Measurements from ENCODE around the gene PABPN1L.

PABPN1L gene

DNA sequence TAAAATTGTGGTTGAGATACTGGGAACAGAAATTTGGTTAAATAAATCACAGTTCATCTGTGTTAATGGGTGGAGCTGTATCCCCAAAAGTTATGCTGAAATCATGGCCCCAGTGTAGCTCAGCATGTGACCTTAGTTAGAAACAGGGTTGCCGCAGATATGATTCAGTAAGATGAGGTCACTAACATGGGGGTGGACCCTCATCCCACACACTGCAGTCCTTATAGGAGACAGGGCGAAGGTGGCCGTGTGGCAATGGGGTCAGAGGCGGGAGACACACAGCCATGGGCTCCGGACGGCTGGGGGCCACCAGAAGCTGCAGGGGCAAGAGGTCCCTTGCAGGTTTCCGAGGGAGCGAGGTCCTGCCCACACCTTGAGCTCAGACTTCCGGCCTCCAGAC is 20.4 kb downstream of the PABPN1L start:
- no peak for DNase-seq

DNA sequence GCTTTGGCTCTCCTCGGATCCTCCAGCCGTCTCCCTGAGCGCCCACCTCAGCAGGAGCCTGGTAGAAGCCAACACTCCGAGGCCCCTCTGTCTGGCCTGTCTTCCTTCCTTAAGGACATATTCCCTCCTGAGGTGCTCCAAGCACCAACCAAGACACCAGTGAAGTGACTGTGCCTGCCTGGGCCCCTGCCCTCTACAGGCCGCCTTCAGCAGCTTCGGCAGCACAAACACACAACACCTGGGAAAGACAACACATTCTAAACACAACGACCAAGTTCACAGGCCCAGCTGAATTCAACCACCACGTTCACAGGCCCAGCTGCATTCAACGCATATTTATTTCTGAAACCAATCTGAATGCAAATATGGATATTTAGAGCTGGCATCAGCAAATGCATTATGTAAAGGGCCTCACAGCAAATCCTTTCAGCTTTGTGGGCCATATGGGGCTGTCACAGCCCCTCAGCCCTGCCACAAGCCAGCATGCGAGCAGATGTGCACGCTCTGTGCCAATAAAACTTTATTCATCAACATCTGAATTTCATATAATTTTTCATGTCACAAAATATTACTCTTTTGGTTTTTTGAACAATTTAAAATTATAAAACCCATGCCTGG is 21.9 kb downstream of the PABPN1L start:
- no peak for DNase-seq

DNA sequence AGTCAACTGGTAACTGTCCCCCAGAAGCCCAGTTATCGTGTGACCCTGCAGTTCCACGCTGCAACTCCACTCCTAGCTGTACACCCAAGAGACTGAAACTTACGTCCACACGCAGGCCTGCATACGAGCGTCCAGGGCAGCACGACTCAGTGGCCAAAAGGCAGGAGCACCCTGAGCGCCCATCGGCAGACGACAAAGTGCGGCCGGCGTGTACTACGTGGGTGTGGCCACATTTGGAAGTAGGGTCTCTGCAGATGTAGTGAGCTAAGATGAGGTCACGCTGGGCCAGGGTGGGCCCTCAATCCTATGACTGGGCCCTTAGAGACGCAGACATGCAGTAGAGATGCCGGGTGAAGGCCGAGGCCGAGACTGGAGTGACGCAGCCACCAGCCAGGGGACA is 23.2 kb downstream of the PABPN1L start:
- no peak for DNase-seq

DNA sequence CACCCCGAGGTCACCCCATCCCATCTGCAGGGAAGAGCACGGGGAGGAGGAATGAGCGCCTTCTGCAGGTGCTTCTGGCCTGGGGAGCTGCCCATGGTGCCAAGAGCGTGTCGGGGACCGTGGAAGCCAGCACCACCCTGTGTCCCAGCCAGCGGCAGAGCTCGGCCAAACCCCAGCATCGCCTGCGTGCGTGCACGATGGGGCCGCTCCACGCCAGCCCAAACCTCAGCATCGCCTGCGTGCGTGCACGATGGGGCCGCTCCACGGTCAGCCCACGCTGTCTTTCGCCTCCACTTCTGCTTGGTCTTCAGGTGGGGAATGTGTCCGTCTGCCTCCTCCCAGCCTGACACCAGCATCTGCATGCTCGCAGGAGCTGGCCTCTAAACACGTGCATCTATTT is 23.7 kb downstream of the PABPN1L start:
- no peak for DNase-seq

DNA sequence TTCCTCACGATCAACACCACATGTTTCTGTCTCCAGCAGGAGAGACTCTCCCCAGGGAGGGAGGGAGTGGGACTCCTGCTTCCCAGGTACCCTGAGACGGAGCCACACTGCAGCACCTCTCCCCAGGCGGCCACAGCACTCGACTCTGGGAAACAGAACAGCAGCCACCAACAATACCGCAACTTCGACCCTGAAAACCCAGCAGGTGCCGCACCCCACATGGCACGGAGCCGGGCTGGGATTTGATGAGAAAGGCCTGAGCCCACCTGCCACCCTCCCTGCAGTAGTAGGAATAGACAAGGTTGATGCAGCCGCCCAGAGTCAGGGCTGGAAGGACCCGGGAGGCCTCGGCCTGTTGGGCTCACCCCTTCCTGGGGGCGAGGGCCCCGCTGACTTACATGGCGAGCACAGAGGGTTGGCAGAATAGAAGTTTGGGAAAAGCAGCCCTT is 24.1 kb downstream of the PABPN1L start:
- no peak for DNase-seq

DNA sequence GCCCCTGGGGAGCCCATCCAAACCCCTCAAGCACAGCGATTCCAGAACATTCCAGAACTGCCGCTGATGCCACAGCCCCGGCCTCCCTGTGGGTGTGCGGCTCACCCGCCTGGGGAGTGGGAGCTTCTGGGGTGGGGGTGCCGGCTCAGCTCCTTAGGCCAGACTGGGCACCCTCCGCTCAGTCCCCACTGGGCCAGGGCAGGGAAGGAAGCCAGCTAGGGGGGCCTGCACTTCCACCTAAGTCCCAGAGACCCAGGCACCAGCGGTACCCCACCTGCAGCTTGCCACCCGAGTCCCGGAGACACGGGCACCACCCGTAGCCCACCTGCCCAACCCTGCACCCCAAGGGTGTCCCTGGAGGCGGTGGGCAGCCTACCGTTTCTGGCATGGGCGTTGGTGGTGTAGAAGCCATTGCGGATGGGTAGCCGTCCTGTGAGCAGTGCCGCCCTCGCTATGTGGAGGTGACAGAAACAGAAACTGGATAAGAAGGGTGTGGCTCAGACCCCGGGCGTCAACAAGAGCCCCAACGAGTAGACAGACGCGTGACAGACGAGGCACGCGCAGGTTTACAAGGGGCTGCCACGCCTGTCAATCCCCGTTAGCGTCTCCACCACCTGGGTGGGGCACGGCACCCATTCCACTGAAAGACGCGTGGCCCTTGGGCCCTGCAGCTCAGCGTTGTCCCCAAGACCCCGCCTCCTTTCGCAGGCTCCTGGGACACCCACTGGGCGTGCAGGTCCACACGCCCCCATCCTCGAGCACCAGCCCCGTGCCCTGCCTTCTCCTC is 24.7 kb downstream of the PABPN1L start:
- DNase-seq, result no peak

DNA sequence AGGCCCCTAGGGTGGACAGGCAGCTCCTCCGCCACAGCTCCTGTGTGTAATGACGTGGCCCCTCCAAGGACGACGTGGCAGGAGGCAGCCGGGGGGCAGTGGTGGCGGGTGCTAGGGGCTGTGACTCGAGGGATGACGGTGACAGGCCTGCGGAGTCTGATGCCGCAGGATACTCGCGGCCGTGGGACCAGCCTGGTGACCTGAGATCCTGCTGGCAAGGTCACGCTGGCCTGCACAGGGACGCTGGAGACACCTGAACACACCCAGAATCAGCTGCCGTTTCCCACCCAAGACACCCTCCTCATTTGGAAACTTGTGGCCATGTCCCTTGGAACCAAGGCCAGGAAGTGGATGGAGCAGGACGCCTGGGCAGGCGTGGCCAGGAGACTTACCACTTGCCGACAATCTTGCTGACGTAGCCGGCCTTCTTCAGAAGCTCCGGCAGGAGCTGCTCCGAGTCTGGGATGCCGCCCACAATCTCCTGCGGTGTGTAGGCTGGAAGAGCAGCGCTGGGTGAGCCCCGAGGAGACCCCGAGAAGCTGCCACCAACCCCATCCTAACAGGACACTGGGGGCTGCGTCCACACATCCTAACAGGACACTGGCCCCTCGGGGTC is 25.8 kb downstream of the PABPN1L start:
- DNase-seq, result no peak

DNA sequence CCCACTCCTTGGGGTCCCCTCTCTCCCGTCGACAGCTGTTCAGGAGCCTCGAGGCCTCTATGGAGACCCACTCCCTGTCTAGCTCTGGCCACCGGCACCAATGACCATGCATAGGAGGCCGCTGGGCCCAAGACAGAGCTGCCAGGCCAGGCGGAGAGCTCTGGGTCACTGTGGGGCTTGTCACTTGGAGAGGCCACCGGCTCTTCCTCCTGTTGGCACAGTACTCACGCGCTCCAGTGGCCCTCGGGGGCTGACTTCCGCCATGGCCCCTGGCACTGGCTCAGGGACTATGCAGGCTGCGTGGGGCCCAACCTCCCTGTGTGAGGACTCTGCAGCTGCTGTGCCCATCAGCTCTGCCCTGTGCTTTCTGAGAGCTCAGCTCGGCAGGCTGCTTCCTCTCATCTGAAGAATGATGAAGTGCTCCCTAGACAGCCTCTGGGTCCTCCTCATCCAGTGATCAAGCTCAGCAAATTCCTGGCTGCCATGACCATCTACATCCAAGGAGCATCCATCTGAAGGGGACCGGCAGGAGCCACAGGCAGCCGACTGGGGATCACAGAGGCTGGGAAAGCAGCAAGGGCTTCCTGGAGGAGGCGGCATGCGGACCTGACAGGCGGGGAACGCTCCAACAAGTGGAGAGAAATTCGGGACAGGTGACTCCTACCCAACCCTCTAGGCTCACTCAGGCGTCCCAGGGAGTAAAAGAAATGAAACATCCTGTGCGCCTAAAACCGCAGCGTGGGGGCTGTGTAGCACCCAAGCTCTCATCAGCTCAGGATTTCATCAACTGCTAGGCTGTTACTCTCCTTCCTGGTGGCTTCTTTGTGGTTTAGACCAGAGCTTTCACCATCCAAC is 26.5 kb downstream of the PABPN1L start:
- DNase-seq, result no peak

DNA sequence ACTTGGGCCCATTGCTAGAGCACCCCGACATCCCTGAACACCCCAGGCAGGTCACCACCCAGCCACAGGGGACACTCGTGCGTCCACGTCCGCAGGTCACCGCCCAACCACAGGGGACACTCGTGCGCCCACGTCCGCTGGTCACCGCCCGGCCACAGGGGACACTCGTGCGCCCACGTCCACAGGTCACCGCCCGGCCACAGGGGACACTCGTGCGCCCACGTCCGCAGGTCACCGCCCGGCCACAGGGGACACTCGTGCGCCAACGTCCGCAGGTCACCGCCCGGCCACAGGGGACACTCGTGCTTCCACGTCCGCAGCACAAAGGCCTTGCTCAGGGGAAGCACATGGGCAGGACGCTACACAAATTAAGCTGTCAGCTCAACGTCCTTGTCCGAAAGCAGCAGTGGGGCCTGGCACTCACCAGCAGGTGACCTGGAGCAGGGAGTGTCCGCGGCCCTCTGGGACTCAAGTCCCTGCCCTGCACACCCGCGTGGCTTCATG is 27.4 kb downstream of the PABPN1L start:
- no peak for DNase-seq

DNA sequence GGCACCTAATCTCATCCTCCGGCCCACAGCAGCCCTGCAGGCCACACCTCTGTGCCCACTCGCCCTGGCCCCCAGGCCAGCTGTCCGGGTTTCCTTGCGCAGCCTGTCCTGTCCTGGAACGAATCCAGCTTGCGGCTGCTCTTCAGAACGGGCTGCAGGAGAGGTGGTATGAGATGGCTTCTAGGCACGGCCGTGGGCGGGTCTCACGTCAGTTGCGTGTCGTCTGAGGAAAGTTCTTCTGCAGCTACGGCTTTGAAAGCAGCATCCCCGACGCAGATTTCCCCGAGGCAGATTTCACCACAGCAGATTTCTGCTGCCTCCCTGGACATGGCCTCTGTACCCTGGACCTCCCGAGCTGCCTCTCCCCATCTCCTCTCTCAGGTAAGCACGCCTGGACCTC is 27.9 kb downstream of the PABPN1L start:
- DNase-seq, result no peak

DNA sequence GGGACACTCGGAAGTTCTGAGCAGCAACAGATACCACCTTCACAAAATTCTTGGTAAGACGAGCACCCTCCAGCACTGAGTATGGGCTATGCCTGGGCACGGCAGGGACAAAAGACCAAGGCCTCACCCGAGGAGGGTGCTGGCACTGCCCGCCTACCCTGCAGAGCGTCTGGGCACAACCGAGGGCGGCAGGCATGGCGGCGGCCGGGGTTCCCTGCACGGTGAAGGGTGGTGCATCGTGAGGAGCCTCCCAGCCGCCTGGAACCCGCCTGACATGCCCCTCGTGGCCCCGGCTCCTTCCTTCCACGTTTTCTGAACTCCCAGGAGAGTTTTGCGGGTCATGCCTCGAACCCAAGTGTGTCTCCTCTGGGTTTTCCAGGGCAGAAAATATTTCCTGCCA is 28.7 kb downstream of the PABPN1L start:
- no peak for DNase-seq

DNA sequence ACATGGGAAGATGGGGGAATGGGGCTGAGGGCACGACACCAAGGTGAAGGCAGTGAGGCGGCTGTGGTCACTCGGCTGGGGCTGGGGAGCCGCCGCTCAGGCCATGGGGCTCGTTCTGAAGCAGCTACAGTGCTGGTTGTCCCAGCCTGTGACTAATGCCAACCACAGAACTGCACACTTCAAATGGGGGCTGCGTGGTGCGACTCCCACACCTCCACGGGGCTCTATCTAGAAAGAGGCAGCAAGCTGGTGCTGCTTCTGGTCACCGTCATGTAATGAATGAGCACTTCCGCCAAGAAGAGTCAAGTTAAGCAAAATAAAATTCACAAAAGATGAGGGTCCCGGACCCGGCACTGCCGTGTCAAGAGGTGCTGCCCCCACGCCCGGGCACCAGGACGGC is 29.7 kb downstream of the PABPN1L start:
- DNase-seq, result no peak

DNA sequence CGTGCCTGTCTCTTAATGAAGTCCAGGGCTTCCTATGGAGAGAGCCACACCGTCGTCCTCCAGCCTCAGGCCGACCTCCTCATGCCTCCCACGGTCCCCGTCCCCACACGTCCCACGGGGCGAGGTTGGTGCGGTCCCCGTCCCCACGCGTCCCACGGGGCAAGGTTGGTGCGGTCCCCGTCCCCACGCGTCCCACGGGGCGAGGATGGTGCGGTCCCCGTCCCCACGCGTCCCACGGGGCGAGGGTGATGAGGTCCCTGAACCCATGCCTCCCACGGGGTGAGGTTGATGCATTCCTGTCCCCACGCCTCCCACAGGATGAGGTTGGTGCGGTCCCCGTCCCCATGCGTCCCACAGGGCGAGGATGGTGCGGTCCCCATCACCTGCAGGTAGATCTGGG is 30.6 kb downstream of the PABPN1L start:
- no peak for DNase-seq

DNA sequence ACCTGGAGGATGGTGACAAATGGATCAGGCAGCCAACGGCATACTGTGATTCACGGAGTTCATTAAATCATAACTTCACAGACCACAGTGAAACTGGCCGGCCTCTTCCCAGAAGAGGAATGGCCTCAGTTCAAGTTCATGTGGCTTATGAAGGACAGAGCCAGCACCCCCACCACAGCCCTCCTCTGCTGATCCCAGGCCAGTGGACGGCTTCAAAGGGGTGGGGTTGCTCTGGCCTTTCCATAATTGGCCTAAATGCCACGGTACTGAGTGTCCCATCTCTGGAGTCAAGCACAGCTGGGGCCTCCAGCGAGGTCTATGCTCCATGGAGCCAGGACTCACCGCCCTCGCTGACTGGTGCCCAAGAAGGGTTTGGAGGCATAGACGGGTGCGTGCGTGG is 31.1 kb downstream of the PABPN1L start:
- DNase-seq, result no peak

DNA sequence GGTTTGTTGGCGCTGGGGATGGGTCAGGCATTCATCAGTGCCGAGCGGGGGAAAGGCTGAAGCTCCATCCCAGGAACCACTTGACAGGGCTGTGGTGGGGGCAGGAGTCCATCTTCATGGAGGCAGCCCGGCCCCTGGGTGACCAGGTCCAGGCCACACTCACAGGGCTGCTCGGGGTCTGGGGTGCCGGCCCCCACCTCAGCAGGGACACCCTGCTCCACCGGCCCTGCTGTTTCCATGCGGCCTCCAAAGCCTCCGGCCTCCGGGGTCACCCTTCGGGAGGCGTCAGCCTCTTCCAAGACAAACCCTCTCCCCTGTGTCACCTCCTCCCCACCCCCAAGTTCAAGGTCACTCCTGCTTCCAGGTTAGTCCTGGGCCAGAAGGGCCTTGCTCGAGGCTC is 31.8 kb downstream of the PABPN1L start:
- DNase-seq, result no peak

DNA sequence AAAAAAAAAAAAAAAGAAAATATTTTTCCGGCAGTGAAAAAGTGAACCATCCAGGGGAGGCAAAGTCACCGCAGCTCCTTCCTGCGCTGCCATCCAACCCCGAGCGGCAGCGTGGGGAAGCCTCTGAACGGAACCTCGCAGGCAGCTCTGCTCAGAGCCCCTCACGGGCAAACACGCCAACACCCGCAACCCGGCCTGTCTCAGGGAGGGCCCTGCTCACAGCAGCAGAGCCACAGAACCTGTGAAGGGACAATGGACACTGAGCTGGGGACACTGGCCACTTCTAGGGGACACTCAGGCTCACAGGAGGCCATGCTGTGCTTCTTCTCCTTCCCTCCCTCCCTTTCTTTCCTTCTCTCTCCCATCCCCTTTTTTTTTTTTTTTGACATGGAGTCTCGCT is 33.4 kb downstream of the PABPN1L start:
- no peak for DNase-seq

DNA sequence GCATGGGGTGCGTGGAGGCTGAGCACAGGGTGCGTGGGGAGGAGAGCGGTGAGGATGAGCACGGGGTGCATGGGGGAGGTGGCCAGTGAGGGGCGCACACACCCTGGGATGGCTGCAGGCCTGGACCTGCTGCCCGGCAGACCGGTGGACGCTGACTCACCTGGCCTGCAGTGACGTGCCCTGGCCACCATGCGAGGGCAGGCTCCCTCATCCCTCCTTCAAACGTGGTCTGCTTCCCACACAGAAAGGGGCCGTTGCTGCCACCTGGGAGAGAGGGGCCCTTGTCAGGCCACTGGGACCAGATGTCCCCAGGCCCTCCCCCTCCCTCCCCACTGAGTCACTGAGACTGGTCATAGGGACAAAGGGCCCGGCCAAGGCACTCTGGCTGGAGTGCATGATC is 34.6 kb downstream of the PABPN1L start:
- DNase-seq, result no peak

DNA sequence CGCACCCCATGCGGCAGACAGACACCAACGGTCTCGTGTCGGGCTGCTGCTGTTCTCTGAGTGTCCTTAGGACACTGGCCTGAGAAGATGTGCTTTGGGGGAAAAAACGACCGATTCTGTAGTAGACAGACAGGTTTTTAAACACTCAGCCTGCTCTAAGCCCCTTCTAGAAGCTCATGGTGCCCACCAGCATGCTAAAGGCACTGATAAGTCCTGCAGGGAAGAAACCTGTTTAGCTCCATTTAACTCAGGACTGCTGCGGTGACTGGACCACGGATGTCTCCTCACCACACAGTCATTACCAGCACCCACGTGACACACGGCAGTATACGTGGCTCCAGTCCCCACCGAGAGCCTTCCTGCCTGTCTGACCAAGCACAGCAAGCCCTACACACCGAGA is 35.7 kb downstream of the PABPN1L start:
- DNase-seq, result no peak

DNA sequence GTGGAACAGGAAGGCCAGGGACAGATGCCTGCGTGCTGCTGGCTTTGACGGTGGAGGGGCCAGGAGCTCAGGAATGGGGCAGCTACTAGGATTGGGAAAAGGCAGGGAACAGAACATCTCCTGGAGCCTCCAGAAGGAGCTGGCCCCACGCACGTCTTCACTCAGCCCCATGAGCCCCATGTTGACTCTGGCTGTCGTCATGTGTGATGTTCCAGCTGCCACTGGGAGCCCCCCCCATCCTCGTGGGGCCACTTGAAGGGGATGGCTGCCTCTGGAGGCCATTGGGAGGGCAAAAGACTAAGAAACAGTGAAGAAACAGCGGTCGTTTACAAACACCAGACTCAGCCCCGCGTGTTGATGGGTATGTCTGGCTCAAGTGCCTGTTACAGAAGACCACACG is 36.2 kb downstream of the PABPN1L start:
- no peak for DNase-seq

DNA sequence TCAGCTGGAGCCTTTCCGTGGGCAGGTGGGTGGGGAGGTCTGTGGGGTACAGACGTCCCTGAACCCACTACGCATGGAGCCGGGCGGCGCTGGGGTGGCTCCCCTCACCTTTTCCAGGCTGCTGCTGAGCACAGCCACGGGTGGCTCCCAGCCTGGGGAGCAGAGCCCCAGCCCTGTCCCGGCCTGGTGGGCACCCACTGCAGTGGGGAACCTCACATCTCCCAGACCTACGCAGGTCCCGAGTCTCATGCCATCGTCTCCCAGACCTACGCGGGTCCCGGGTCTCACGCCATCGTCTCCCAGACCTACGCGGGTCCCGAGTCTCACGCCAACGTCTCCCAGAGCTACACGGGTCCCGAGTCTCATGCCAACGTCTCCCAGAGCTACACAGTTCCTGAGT is 37.7 kb downstream of the PABPN1L start:
- no peak for DNase-seq

DNA sequence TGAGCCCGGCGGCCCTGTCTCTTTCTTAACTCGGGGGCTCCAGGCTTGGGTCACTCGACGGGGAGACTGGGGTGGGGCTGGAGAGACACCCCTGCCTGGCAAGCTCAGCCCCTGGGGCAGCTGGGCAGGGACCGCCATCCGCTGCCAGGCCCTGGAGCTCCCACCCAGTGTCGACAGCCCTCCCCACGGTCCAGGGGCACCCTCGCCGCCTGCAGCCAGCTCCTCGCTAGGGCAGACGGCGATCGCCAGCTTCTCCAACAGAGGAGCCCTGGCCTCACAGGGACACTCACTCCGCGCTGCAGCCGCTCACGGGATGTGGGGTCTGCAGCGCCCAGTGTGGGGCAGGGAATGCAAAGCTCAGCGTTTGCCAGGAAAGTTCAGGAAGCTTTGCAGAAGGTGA is 38.7 kb downstream of the PABPN1L start:
- no peak for DNase-seq

DNA sequence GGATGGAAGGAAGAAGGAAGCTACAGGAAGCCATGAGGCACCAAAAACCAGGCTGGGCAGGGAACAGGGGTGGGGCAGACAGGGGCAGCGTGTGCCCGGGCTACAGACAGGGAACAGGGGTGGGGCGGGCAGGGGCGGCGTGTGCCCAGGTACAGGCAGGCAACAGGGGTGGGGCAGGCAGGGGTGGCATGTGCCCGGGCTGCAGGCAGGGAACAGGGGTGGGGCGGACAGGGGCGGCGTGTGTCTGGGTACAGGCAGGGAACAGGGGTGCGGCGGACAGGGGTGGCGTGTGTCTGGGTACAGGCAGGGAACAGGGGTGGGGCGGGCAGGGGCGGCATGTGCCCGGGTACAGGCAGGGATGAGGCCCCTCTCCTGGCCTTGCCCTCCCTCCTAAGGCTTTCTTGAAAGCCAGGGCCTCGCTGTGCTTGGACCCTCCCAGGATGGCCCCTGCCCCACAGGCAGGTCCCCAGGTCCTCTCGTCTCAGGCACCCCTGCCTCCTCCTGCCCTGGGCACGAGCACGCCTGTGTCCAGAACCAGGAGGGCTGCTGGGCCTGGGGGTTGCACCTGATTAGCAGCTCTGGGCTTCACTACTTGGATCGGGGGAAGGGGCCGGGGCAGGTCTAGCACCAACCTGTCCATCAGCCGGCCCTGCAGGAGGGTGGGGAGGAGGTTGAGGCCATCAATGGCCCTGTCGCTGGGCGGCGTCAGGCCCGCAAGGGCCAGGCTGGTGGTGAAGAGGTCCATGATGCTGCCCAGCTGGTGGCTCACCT is 40.2 kb downstream of the PABPN1L start:
- DNase-seq, result no peak

All from activated CD4-positive, alpha-beta T cell treated with anti-CD3 and anti-CD28 coated beads, Interleukin-2, amount 50 U/mL, for 4 hours (primary cell).